Umbilical cord (tissue), 2 donors: ENCODE data around the gene TACC3. TPM values are rescaled to one million over a fixed set of nuclear protein-coding genes. Genes with fewer than 3 reads are reported as not detected.

Experiments
- DNase-seq: peaks from one replicate; pipeline ENCODE4 v3.0.0-alpha.2; 2015; ENCODE audit warnings: low spot score
- total RNA-seq: library from RNA; depleted of rRNA; stranded (reverse); fragments of >200 nt; gene quantifications from one replicate; pipeline ENCODE4 v1.2.3, GENCODE V29; 2014; ENCODE audit warnings: low replicate concordance; ENCODE audit not compliant: insufficient read depth

The TACC3 gene
- total RNA-seq, 1 donor from 2014 or later: 12.0 TPM

DNA sequence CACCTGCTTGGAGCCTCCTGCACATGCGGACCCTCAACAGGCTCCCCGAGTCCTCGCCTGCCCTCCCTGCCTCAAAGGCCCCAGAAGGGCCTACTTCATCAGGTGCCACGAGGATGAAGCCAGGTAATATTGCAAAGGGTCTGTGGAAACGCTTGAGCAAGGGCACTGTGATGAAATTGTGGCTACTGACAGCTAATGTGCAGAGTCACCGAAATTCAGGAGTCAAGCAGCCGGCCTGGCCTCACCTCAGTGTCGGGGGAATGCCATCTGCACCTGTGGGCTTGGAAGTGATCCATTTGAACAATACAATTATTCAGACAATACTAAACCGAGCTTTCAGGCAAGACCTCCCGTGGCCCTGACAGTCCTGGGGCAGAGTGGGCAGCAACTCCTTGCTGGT is 68.7 kb downstream of the TACC3 start:
- no peak for DNase-seq

DNA sequence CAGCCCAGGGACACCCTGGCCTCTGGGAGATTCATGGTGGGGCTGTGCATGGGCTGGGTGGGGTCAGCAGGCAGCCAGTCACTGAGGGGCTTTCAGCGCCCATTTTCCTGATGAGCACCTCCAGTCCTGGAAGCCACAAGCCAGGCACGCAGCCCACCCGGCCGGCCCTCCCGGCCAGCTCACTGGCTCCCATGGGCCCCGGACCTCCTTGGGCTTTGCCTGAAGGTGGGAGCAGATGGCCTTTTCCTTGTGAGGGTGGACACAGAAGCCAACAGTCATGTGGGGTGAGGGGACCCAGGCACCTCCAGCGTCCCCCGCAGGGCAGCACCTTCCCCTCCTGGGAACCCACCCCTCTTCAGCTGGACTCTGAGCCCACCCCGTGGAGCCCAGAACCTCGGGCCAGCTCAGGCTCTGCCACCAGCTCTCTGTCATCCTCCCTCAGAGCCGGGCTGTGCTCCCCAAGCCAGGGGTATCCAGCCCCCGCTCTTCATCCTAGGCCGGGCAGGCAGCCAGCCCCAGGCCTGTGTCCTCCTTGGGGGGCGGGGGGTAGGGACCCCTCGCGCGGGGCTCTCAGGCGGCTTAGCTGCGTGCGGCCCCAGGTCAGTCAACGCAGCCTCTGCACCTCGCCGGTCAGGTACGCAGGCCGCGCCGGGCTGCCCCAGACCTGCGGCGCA is 71.0 kb downstream of the TACC3 start:
- DNase-seq: no peak

DNA sequence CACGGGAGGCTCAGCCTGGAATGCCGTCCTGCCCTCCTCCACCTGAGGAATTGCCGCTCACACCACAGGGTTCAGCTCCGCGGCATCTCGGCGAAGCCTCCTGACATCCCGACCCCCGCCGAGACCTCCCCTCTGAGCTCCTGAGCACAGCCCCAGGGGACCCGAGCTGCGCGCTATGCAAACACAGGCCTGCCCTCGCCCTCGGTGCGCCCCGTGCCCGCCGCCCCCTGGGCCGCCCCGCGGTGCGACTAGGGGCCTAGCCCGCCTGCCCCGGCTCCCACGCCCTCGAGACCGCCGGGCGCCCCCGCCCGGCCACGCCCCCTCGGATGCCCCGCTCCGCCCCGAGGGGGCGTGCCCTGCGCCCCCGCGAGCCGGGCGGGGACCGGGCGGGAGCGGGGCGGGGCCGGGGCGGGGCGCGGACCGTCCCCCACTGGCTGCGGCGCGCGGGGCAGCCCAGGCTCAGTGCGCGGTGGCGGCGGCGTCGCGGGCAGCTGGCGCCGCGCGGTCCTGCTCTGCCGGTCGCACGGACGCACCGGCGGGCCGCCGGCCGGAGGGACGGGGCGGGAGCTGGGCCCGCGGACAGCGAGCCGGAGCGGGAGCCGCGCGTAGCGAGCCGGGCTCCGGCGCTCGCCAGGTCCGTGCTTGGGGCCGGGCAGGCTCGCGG is 71.6 kb downstream of the TACC3 start, which contains the start of gene FGFR3:
TSS of gene FGFR3 (plus strand) at position 462 of the 664 bp plus-strand sequence. CDS start 642 bp downstream, outside the sequence.
- peak; percentile 58 for DNase-seq

DNA sequence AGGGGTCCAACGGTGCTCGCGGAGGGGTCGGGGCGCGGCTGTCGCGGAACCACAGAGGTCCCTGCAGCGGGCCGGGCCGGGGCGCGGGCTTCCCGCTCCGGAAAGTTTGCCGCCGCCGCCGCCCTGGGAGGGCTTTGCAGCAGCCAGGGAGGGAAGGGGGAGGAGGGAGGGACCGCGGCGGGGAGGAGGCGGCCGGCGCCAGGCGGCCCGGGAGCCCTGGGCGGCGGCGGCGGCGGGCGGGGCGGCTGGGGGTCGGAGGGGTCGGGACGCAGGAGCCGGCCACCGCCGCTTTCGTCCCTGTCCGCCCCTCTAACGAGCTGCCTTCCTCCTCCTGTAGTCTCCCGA is 72.1 kb downstream of the TACC3 start:
- DNase-seq: peak; percentile 45

DNA sequence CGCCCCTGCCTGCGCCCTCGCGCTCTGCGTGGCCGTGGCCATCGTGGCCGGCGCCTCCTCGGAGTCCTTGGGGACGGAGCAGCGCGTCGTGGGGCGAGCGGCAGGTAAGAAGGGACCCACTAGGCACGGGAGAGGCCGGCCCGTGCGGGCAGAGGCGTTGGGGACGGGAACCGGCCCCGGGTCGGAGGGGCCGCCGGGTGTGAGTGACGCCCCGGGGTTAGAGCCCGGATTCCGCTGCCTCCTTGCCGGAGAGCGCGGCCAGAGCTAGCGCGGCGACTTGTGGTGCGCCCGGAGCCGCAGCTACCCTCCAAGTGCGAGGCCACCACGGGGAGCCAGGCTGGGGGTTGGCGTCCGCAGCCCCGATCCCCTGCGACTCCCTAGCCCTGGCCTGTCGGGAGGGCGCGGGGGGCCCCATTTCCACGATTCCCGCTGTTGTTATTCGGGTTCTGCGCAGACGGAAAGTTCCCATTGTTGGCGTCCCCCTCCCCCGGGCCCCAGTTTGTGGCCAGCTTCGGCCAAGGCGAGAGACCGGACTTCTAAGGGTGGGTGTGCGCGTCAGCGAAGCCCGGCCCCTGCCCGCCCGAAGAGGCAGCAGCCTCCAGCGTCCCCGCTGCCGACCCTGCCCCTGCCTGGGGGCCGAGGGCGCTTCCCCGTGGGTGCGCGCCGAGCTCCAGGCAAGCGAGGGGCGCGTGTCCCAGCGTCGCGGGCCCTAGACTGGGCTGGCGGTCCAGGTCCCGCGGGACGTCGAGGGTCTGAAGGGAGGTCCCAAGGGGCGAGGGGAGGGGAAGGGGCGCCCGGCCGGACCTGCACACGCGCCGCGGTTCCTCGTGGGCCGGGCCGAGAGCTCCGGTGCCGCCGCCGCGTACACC is 72.9 kb downstream of the TACC3 start:
- DNase-seq: no peak

Other genes with a start within 250 kb of the TACC3 start
- not detected for gene FAM53A, start 37.2 kb upstream of the TACC3 start, total RNA-seq
- 28.6 TPM for gene SLBP, start 9.2 kb upstream of the TACC3 start, total RNA-seq
- 26.0 TPM for gene TMEM129, start 198 bp upstream of the TACC3 start, total RNA-seq
- 66.2 TPM for gene FGFR3, start 71.8 kb downstream of the TACC3 start, total RNA-seq
- gene LETM1, start 134.6 kb downstream of the TACC3 start, total RNA-seq: 37.6 TPM
- gene NSD2, start 149.9 kb downstream of the TACC3 start, total RNA-seq: 25.5 TPM